PC-3 (cell line): Measurements from ENCODE around the gene NDUFS7. TPM values are rescaled to one million over a fixed set of nuclear protein-coding genes. Genes with fewer than 3 reads are reported as not detected.

ENCODE experiments used
- ATAC-seq: fragments of 200-7000 bp; cut with Tn5 transposase; 2 replicates; pipeline ENCODE4 v1.9.1; 2020; ENCODE audit warnings: mild to moderate bottlenecking, moderate library complexity
- BruUV-seq: library from RNA; stranded (reverse); fragments of 400-500 nt; replicated peaks from 2 replicates; lab custom pipeline; 2021; lab: Mats Ljungman, UMichigan
- CTCF ChIA-PET: fragments of 300-600 bp; sonication (Branson Sonifier 250); formaldehyde crosslinking; loops from one replicate; lab custom pipeline; 2022; ENCODE audit warnings: antibody characterized with exemption; lab: Charles Lee
- POLR2A ChIA-PET: fragments of 300-600 bp; sonication (Branson Sonifier 250); formaldehyde crosslinking; loops from one replicate; lab custom pipeline; 2022; ENCODE audit warnings: antibody characterized with exemption; ENCODE audit not compliant: unreplicated experiment; lab: Charles Lee
- DNase-seq: peaks from one replicate; pipeline ENCODE4 v3.0.0-alpha.2; 2015
- H2AFZ ChIP-seq: fragments of 300-600 bp; sonication (generic); 2 replicates; pipeline ENCODE4 v1.6.0; 2016; ENCODE audit warnings: antibody characterized with exemption, low read length
- H3F3A ChIP-seq: fragments of 300-600 bp; sonication (generic); one replicate; pipeline ENCODE4 v1.6.0; 2017; ENCODE audit warnings: antibody characterized with exemption, low read length, control low read depth, mild to moderate bottlenecking; ENCODE audit not compliant: unreplicated experiment
- H3K27ac ChIP-seq: fragments of 300-600 bp; sonication (generic); 2 replicates; pipeline ENCODE4 v1.5.1; 2016; ENCODE audit warnings: mild to moderate bottlenecking, low read length
- H3K27me3 ChIP-seq: fragments of 300-600 bp; sonication (generic); 2 replicates; pipeline ENCODE4 v1.6.1; 2016; ENCODE audit warnings: low read length, mixed read lengths
- H3K36me3 ChIP-seq: fragments of 300-600 bp; sonication (generic); 2 replicates; pipeline ENCODE4 v1.6.1; 2016; ENCODE audit warnings: low read depth, mixed run types, low read length, mixed read lengths
- H3K4me1 ChIP-seq: fragments of 300-600 bp; sonication (generic); 2 replicates; pipeline ENCODE4 v1.5.1; 2016; ENCODE audit warnings: low read length; ENCODE audit not compliant: insufficient read depth
- H3K4me2 ChIP-seq: fragments of 300-600 bp; sonication (generic); 2 replicates; pipeline ENCODE4 v1.6.0; 2016; ENCODE audit warnings: low read length
- H3K4me3 ChIP-seq: fragments of 300-600 bp; sonication (generic); 2 replicates; pipeline ENCODE4 v1.5.1; 2016; ENCODE audit warnings: mild to moderate bottlenecking, low read length, mixed read lengths
- H3K79me2 ChIP-seq: fragments of 300-600 bp; sonication (generic); 2 replicates; pipeline ENCODE4 v1.6.1; 2017; ENCODE audit warnings: low read length, mixed read lengths
- H3K9ac ChIP-seq: fragments of 300-600 bp; sonication (generic); 2 replicates; pipeline ENCODE4 v1.6.0; 2016; ENCODE audit warnings: mild to moderate bottlenecking, low read length
- H3K9me2 ChIP-seq: fragments of 300-600 bp; sonication (generic); replicated peaks from 2 replicates; pipeline ENCODE4 v1.6.1; 2016; ENCODE audit warnings: mixed run types, low read length, mixed read lengths
- H3K9me3 ChIP-seq: fragments of 300-600 bp; sonication (generic); 2 replicates; pipeline ENCODE4 v1.6.1; 2016; ENCODE audit warnings: low read length, mixed read lengths
- H4K20me1 ChIP-seq: fragments of 300-600 bp; sonication (generic); 2 replicates; pipeline ENCODE4 v1.6.1; 2016; ENCODE audit warnings: low read length, mixed read lengths
- EZH2 ChIP-seq: fragments of 300-600 bp; sonication (generic); IDR thresholded peaks from one replicate; pipeline ENCODE4 v1.6.1; 2017; ENCODE audit warnings: antibody characterized with exemption, mild to moderate bottlenecking, low read length; ENCODE audit not compliant: unreplicated experiment
- EZH2phosphoT487 ChIP-seq: fragments of 300-600 bp; sonication (generic); IDR thresholded peaks from 2 replicates; pipeline ENCODE4 v1.6.1; 2018; ENCODE audit warnings: mild to moderate bottlenecking, antibody characterized with exemption, low read length, borderline replicate concordance
- intact Hi-C: fragments of 100-400 bp; cut with micrococcal nuclease; formaldehyde crosslinking; loops from 2 replicates; pipeline ENCODE4 v1.9.0; 2023
- total RNA-seq: library from RNA; depleted of rRNA; stranded (reverse); fragments of >200 nt; gene quantifications from 2 replicates; pipeline ENCODE4 v1.2.3, GENCODE V29; 2014
- TF ChIP-seq, protein P1 (sequence below): fragments of 300-600 bp; sonication (generic); conservative IDR thresholded peaks from 2 replicates; pipeline ENCODE4 v1.5.1; 2017; ENCODE audit warnings: antibody characterized with exemption, low read depth, mild to moderate bottlenecking, low read length

The NDUFS7 gene
- total RNA-seq, 1 experiment from 2014 or later: 111 TPM

DNA sequence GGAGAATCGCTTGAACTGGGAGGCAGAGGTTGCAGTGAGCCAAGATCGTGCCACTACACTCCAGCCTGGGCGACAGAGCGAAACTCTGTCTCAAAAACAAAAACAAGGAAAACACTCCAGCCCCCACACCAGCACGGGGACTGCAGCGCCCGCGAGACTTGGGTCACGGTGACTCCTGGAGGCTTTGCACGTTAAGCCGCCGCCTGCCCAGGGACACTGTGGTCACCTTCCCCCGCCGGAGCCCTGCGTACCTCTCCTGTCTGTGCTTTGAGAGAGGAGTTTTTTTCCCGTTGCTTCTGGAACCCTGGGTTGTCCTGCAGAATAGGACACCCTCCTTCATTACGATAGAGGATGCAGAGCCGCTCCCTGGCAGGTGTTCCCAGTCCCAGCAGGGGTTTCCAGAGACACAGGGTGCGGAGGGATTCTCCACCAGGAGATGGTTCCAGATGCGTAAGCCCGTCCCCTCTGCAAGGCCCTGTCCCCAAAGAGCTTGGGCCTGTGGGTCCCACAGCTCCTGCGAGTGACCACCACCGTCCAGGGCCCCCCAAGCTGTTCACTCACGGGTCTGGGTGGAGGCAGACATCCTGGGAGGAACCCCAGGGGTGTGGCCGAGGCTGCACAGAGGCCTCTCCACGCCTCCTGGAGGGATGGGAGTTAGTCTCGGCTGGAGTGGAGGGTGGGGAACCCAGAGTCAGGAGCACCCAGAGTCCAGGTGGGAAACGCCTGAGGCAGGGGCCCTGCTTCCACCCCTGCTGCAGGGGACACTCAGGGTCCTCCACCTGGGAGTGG lies 42.8 kb upstream of the NDUFS7 start:
- H2AFZ ChIP-seq: no peak overlapping the region
- no peaks in the 10 kb centered on the region for H3K79me2 ChIP-seq
- no peak overlapping the region for H3K27ac ChIP-seq
- POLR2A ChIA-PET: no interaction called here
- no peak overlapping the region for H3K9ac ChIP-seq
- H3K27me3 ChIP-seq: no peaks in the 10 kb centered on the region
- no peaks in the 10 kb centered on the region for H3F3A ChIP-seq
- no peaks in the 10 kb centered on the region for H4K20me1 ChIP-seq
- no peaks in the 10 kb centered on the region for H3K36me3 ChIP-seq
- no peak overlapping the region for H3K4me2 ChIP-seq
- DNase-seq: no peak
- no peaks in the 10 kb centered on the region for H3K9me3 ChIP-seq
- no peak for TF ChIP-seq EZH2
- TF ChIP-seq, protein P1, sequence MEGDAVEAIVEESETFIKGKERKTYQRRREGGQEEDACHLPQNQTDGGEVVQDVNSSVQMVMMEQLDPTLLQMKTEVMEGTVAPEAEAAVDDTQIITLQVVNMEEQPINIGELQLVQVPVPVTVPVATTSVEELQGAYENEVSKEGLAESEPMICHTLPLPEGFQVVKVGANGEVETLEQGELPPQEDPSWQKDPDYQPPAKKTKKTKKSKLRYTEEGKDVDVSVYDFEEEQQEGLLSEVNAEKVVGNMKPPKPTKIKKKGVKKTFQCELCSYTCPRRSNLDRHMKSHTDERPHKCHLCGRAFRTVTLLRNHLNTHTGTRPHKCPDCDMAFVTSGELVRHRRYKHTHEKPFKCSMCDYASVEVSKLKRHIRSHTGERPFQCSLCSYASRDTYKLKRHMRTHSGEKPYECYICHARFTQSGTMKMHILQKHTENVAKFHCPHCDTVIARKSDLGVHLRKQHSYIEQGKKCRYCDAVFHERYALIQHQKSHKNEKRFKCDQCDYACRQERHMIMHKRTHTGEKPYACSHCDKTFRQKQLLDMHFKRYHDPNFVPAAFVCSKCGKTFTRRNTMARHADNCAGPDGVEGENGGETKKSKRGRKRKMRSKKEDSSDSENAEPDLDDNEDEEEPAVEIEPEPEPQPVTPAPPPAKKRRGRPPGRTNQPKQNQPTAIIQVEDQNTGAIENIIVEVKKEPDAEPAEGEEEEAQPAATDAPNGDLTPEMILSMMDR: no peak
- no peak for TF ChIP-seq EZH2phosphoT487
- H3K4me1 ChIP-seq: no peaks in the 10 kb centered on the region
- H3K4me3 ChIP-seq: no peak overlapping the region
- no TSS peak for BruUV-seq
- H3K9me2 ChIP-seq: no peaks in the 10 kb centered on the region
- intact Hi-C loops: no loop called here
- ATAC-seq: no peak
- CTCF ChIA-PET: no interaction called here

DNA sequence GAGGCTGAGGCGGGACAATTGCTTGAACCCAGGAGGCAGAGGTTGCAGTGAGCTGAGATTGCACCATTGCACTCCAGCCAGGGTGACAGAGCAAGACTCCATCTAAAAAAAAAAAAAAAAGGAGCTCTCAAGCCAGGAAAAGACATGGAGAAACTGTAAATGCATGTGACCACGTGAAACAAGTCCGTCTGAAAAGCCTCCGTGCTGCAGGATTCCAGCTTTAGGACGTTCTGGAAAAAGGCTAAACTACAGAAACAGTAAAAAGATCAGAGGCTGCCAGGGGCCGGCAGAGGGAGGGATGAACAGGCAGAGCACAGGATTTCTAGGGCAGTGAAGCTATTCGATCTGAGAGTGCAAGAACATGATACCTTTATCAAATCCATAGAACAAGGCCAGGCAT lies 40.7 kb upstream of the NDUFS7 start:
- Histone ChIP-seq H3K4me3 (no peak overlapping the region), H3K4me2 (no peak overlapping the region), H3K9ac (no peak overlapping the region), H3K9me3 (no peaks in the 10 kb centered on the region), H3K9me2 (no peaks in the 10 kb centered on the region), H3K36me3 (no peaks in the 10 kb centered on the region), H4K20me1 (no peaks in the 10 kb centered on the region), H3K27me3 (no peaks in the 10 kb centered on the region), H2AFZ (no peak overlapping the region), H3K4me1 (no peaks in the 10 kb centered on the region), H3K27ac (no peak overlapping the region), H3F3A (no peaks in the 10 kb centered on the region), H3K79me2 (no peaks in the 10 kb centered on the region)
- DNase-seq (no peak), ATAC-seq (no peak)
- ChIA-PET POLR2A (no interaction called here), CTCF (no interaction called here)
- no TSS peak for BruUV-seq
- TF ChIP-seq, protein P1: no peak
- TF ChIP-seq EZH2phosphoT487: no peak
- TF ChIP-seq EZH2: no peak
- intact Hi-C loops: no loop called here

DNA sequence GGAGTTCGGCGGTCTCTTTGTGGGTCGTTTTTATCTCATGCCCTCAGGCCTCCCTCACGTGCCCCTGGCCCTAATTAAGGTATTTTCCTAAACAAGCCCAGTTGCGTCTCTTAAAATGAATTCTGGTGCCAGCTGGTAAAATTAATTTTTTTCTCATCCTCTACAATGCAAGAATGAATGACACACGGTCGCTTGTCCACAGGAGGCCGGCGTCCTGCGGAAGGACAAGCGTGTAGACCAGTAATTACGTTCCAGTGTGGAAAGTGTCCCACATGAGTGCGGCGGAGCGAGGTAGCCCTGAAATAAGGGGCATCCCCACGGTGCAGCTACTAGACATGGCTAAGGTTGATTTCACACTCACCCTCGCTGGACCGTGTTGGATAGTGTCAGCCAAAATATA lies 34.5 kb upstream of the NDUFS7 start:
- ATAC-seq (no peak), DNase-seq (no peak)
- no peaks in the 10 kb centered on the region for H3K9me3 ChIP-seq
- intact Hi-C loops: no loop called here
- no peak for TF ChIP-seq EZH2phosphoT487
- no peak for TF ChIP-seq EZH2
- TF ChIP-seq, protein P1: no peak
- ChIA-PET CTCF (no interaction called here), POLR2A (no interaction called here)
- no peaks in the 10 kb centered on the region for H3K4me1 ChIP-seq
- no peaks in the 10 kb centered on the region for H3K79me2 ChIP-seq
- H4K20me1 ChIP-seq: no peaks in the 10 kb centered on the region
- no peak overlapping the region for H3K4me3 ChIP-seq
- no peak overlapping the region for H2AFZ ChIP-seq
- no peak overlapping the region for H3K4me2 ChIP-seq
- H3K36me3 ChIP-seq: no peaks in the 10 kb centered on the region
- no peak overlapping the region for H3K27ac ChIP-seq
- H3K9ac ChIP-seq: no peak overlapping the region
- H3K9me2 ChIP-seq: no peaks in the 10 kb centered on the region
- H3F3A ChIP-seq: no peaks in the 10 kb centered on the region
- no peaks in the 10 kb centered on the region for H3K27me3 ChIP-seq
- BruUV-seq: no TSS peak
